ENCODE data around the gene CHAF1A.

GRCh38 chr19:4405977-4406376 is 3.5 kb downstream of the CHAF1A start:
- TF ChIP-seq POLR2A (IDR thresholded peaks at IDR 0.05) (no peak), POLR2AphosphoS5 (IDR thresholded peaks at IDR 0.05) (no peak)
- TF ChIP-seq, protein P1, sequence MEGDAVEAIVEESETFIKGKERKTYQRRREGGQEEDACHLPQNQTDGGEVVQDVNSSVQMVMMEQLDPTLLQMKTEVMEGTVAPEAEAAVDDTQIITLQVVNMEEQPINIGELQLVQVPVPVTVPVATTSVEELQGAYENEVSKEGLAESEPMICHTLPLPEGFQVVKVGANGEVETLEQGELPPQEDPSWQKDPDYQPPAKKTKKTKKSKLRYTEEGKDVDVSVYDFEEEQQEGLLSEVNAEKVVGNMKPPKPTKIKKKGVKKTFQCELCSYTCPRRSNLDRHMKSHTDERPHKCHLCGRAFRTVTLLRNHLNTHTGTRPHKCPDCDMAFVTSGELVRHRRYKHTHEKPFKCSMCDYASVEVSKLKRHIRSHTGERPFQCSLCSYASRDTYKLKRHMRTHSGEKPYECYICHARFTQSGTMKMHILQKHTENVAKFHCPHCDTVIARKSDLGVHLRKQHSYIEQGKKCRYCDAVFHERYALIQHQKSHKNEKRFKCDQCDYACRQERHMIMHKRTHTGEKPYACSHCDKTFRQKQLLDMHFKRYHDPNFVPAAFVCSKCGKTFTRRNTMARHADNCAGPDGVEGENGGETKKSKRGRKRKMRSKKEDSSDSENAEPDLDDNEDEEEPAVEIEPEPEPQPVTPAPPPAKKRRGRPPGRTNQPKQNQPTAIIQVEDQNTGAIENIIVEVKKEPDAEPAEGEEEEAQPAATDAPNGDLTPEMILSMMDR (IDR thresholded peaks at IDR 0.05 in 8 of 11, conservative IDR thresholded peaks at IDR 0.05 in 3 of 11), result no peak
